IMR-90 (cell line): ENCODE data around the gene CIBAR2. TPM values are rescaled to one million over a fixed set of nuclear protein-coding genes. Genes with fewer than 3 reads are reported as not detected.
A peak's percentile ranks its signal among the peaks of the same experiment; 100 is the strongest.

Source experiments
- ATAC-seq: fragments of 200-7000 bp; cut with Tn5 transposase; 2 replicates; pipeline ENCODE4 v1.9.1; 2020; ENCODE audit warnings: low read depth, mild to moderate bottlenecking, moderate library complexity
- BruUV-seq: library from RNA; stranded (reverse); fragments of 400-500 nt; replicated peaks from 2 replicates; lab custom pipeline; 2021; lab: Mats Ljungman, UMichigan
- CTCF ChIA-PET: fragments of 300-600 bp; formaldehyde crosslinking; extraction: SDS; loops from one replicate; lab custom pipeline; 2021; ENCODE audit warnings: antibody characterized with exemption; lab: Yijun Ruan, JAX
- POLR2A ChIA-PET: fragments of 300-600 bp; sonication (Branson Sonifier 250); formaldehyde crosslinking; loops from one replicate; lab custom pipeline; 2022; ENCODE audit warnings: antibody characterized with exemption; ENCODE audit not compliant: unreplicated experiment; lab: Charles Lee
- DNase-seq: peaks from one replicate; pipeline ENCODE4 v3.0.0; 2013
- H2AFZ ChIP-seq: replicated peaks from 2 replicates; pipeline ENCODE3; 2013; ENCODE audit warnings: low read length, mild to moderate bottlenecking; ENCODE audit not compliant: poor library complexity
- H2AK5ac ChIP-seq: 2 replicates; pipeline ENCODE4 v1.6.1; 2013; ENCODE audit warnings: low read depth, low read length, inconsistent platforms
- H2AK9ac ChIP-seq: replicated peaks from 2 replicates; pipeline ENCODE3; 2013; ENCODE audit warnings: mild to moderate bottlenecking, low read depth, low read length, moderate library complexity; ENCODE audit not compliant: poor library complexity
- H2BK120ac ChIP-seq: 2 replicates; pipeline ENCODE4 v1.6.1; 2013; ENCODE audit warnings: low read depth, low read length, inconsistent platforms
- H2BK15ac ChIP-seq: 3 replicates; pipeline ENCODE4 v1.6.1; 2013; ENCODE audit warnings: low read depth, low read length, inconsistent platforms
- H2BK20ac ChIP-seq: 2 replicates; pipeline ENCODE4 v1.6.1; 2013; ENCODE audit warnings: low read depth, mild to moderate bottlenecking, inconsistent platforms, low read length, moderate library complexity
- H2BK5ac ChIP-seq: 2 replicates; pipeline ENCODE4 v1.6.1; 2013; ENCODE audit warnings: mild to moderate bottlenecking, low read depth, low read length, inconsistent platforms; ENCODE audit not compliant: poor library complexity, severe bottlenecking
- H3K14ac ChIP-seq: replicated peaks from 2 replicates; pipeline ENCODE4 v1.6.1; 2013; ENCODE audit warnings: low read depth, low read length, inconsistent platforms
- H3K18ac ChIP-seq: 2 replicates; pipeline ENCODE4 v1.6.1; 2013; ENCODE audit warnings: low read depth, low read length, control low read depth
- H3K23ac ChIP-seq: 2 replicates; pipeline ENCODE4 v1.6.1; 2013; ENCODE audit warnings: low read depth, low read length, inconsistent platforms
- H3K27ac ChIP-seq: 2 replicates; pipeline ENCODE4 v1.5.1; 2013; ENCODE audit warnings: mild to moderate bottlenecking, control low read depth, low read length; ENCODE audit not compliant: insufficient read depth
- H3K27me3 ChIP-seq: 2 replicates; pipeline ENCODE4 v1.6.1; 2013; ENCODE audit warnings: low read length; ENCODE audit not compliant: control insufficient read depth, insufficient read depth
- H3K36me3 ChIP-seq: 2 replicates; pipeline ENCODE4 v1.6.1; 2013; ENCODE audit warnings: low read length, mixed read lengths; ENCODE audit not compliant: control insufficient read depth, insufficient read depth
- H3K4ac ChIP-seq: 2 replicates; pipeline ENCODE4 v1.6.1; 2013; ENCODE audit warnings: low read depth, low read length, inconsistent platforms
- H3K4me1 ChIP-seq: 2 replicates; pipeline ENCODE4 v1.6.1; 2013; ENCODE audit warnings: low read length, mixed read lengths; ENCODE audit not compliant: control insufficient read depth, insufficient read depth
- H3K4me2 ChIP-seq: 2 replicates; pipeline ENCODE4 v1.6.1; 2013; ENCODE audit warnings: low read depth, mild to moderate bottlenecking, control low read depth, low read length, moderate library complexity
- H3K4me3 ChIP-seq: 2 replicates; pipeline ENCODE4 v1.5.1; 2013; ENCODE audit warnings: low read depth, mild to moderate bottlenecking, control low read depth, low read length, moderate library complexity; ENCODE audit not compliant: insufficient read depth
- H3K56ac ChIP-seq: 2 replicates; pipeline ENCODE4 v1.6.1; 2013; ENCODE audit warnings: low read length, inconsistent platforms; ENCODE audit not compliant: insufficient read depth; ENCODE audit errors: extremely low read depth
- H3K79me1 ChIP-seq, 2 experiments: 2 replicates each; pipeline ENCODE4 v1.6.1; 2013; ENCODE audit warnings: low read length in 2 of 2, inconsistent platforms in 1 of 2, low read depth in 1 of 2
- H3K9ac ChIP-seq: 2 replicates; pipeline ENCODE4 v1.6.1; 2013; ENCODE audit warnings: low read depth, low read length, control low read depth
- H3K9me1 ChIP-seq: 2 replicates; pipeline ENCODE4 v1.6.1; 2013; ENCODE audit warnings: low read length, inconsistent platforms; ENCODE audit not compliant: insufficient read depth
- H3K9me3 ChIP-seq: 2 replicates; pipeline ENCODE4 v1.6.1; 2013; ENCODE audit warnings: low read length; ENCODE audit not compliant: control insufficient read depth, insufficient read depth
- H4K20me1 ChIP-seq: 2 replicates; pipeline ENCODE4 v1.6.1; 2013; ENCODE audit warnings: low read length, inconsistent platforms; ENCODE audit not compliant: insufficient read depth
- H4K5ac ChIP-seq: 2 replicates; pipeline ENCODE4 v1.6.1; 2013; ENCODE audit warnings: mild to moderate bottlenecking, low read depth, low read length, control low read depth
- H4K8ac ChIP-seq, 2 experiments: 2 replicates each; pipeline ENCODE4 v1.6.1; 2013; ENCODE audit warnings: low read depth in 2 of 2, low read length in 2 of 2, control low read depth in 1 of 2, inconsistent platforms in 1 of 2
- H4K91ac ChIP-seq: 2 replicates; pipeline ENCODE4 v1.6.1; 2013; ENCODE audit warnings: low read depth, low read length, inconsistent platforms; ENCODE audit not compliant: insufficient read depth
- BHLHE40 ChIP-seq: fragments of 150-350 bp; IDR thresholded peaks from 2 replicates; pipeline ENCODE4 v1.6.1; 2016; ENCODE audit warnings: mild to moderate bottlenecking, low read depth, low read length
- CEBPB ChIP-seq: IDR thresholded peaks from 2 replicates; pipeline ENCODE4 v1.6.1; 2012; ENCODE audit warnings: low read depth, low read length, improper control_type of control experiment
- CHD1 ChIP-seq: IDR thresholded peaks from 2 replicates; pipeline ENCODE4 v1.6.1; 2012; ENCODE audit warnings: low read depth, low read length, improper control_type of control experiment
- CTCF ChIP-seq: conservative IDR thresholded peaks from 2 replicates; pipeline ENCODE4 v1.5.1; 2012; ENCODE audit warnings: mild to moderate bottlenecking, low read depth, low read length, improper control_type of control experiment
- ELK1 ChIP-seq: fragments of 150-350 bp; IDR thresholded peaks from 2 replicates; pipeline ENCODE4 v1.6.1; 2016; ENCODE audit warnings: low read depth, mild to moderate bottlenecking, low read length, moderate library complexity, borderline replicate concordance
- FOS ChIP-seq: fragments of 150-350 bp; IDR thresholded peaks from 2 replicates; pipeline ENCODE4 v1.6.1; 2016; ENCODE audit warnings: low read depth, low read length
- MAFK ChIP-seq: IDR thresholded peaks from 2 replicates; pipeline ENCODE4 v1.6.1; 2012; ENCODE audit warnings: low read depth, low read length, improper control_type of control experiment
- MAZ ChIP-seq: IDR thresholded peaks from 2 replicates; pipeline ENCODE4 v1.6.1; 2012; ENCODE audit warnings: low read depth, mild to moderate bottlenecking, low read length, improper control_type of control experiment, moderate library complexity, borderline replicate concordance
- MXI1 ChIP-seq: IDR thresholded peaks from 2 replicates; pipeline ENCODE4 v1.6.1; 2012; ENCODE audit warnings: low read depth, mild to moderate bottlenecking, low read length, moderate library complexity, borderline replicate concordance
- NFE2L2 ChIP-seq: fragments of 150-350 bp; IDR thresholded peaks from 2 replicates; pipeline ENCODE4 v1.6.1; 2016; ENCODE audit warnings: low read depth, mild to moderate bottlenecking, low read length
- POLR2A ChIP-seq: IDR thresholded peaks from 2 replicates; pipeline ENCODE4 v1.6.1; 2012; ENCODE audit warnings: mild to moderate bottlenecking, low read depth, low read length
- RAD21 ChIP-seq: IDR thresholded peaks from 2 replicates; pipeline ENCODE4 v1.6.1; 2012; ENCODE audit warnings: low read length, improper control_type of control experiment
- RCOR1 ChIP-seq: IDR thresholded peaks from 2 replicates; pipeline ENCODE4 v1.6.1; 2012; ENCODE audit warnings: mild to moderate bottlenecking, low read length, improper control_type of control experiment; ENCODE audit not compliant: insufficient replicate concordance
- RFX5 ChIP-seq: IDR thresholded peaks from 2 replicates; pipeline ENCODE4 v1.8.0; 2012; ENCODE audit warnings: low read depth, mild to moderate bottlenecking, low read length, moderate library complexity
- SMC3 ChIP-seq: fragments of 150-350 bp; IDR thresholded peaks from 2 replicates; pipeline ENCODE4 v1.6.1; 2016; ENCODE audit warnings: low read depth, mild to moderate bottlenecking, antibody characterized with exemption, low read length, moderate library complexity
- USF2 ChIP-seq: fragments of 150-350 bp; IDR thresholded peaks from 2 replicates; pipeline ENCODE4 v1.6.1; 2017; ENCODE audit warnings: mild to moderate bottlenecking, antibody characterized with exemption, low read length, low read depth
- WGBS, 2 experiments: methylation state at CpG; one replicate each; pipeline versions ENCODE4 v1.1.5 to v1.1.7; 2013; ENCODE audit warnings: missing lambda C conversion rate in 2 of 2; ENCODE audit not compliant: insufficient read length in 1 of 2; ENCODE audit errors: extremely low coverage in 2 of 2; 5-methylcytosine and 5-hydroxymethylcytosine counted together
- dilution Hi-C: fragments of 300-500 bp; cut with HindIII; formaldehyde crosslinking; loops from one replicate; pipeline ENCODE4 v1.14.3; 2018; ENCODE audit warnings: low sequenced_read_pairs; ENCODE audit not compliant: unreplicated experiment
- in situ Hi-C: fragments of 300-500 bp; cut with MboI; formaldehyde crosslinking; loops from 3 replicates; pipeline ENCODE4 v1.14.3; 2019; ENCODE audit warnings: low sequenced_read_pairs, inconsistent platforms, mixed read lengths
- intact Hi-C: fragments of 100-400 bp; cut with micrococcal nuclease; formaldehyde crosslinking; loops from 2 replicates; pipeline ENCODE4 v1.10.0; 2022
- polyA plus RNA-seq, 3 experiments: library from polyadenylated mRNA; depleted of rRNA; stranded (reverse); fragments of >200 nt; gene quantifications; 2 replicates each; pipeline ENCODE4 v1.2.3, GENCODE V29; 2012; ENCODE audit warnings: low replicate concordance in 1 of 3
- total RNA-seq: library from RNA; depleted of rRNA; stranded (reverse); fragments of >200 nt; gene quantifications from 2 replicates; pipeline ENCODE4 v1.2.3, GENCODE V29; 2012

Gene CIBAR2
- total and polyA plus RNA-seq, 2 of the 4 experiments (the other 2 are of a cell fraction): 0.18 to 0.24 TPM

GRCh38 chr16:85083051-85083639 is 29.1 kb downstream of the CIBAR2 start:
- H4K91ac ChIP-seq: no peak overlapping the region
- H2AK5ac ChIP-seq: no peak overlapping the region
- ChIA-PET CTCF (no interaction called here), POLR2A (no interaction called here)
- H3K27me3 ChIP-seq: no peaks in the 10 kb centered on the region
- H2BK15ac ChIP-seq: no peak overlapping the region
- no peak overlapping the region for H2AFZ ChIP-seq
- H3K27ac ChIP-seq: no peak overlapping the region
- H4K8ac ChIP-seq: no peak overlapping the region
- H3K4me2 ChIP-seq: no peak overlapping the region
- no peak overlapping the region for H3K4ac ChIP-seq
- no CpG with 5 or more reads among the region's 13 CpGs for WGBS, 2 experiments
- no peak overlapping the region for H2AK9ac ChIP-seq
- no peak overlapping the region for H3K56ac ChIP-seq
- H3K4me1 ChIP-seq: peaks cover 4% of the 10 kb centered on the region; the same call in 1 of the 2 replicates
- DNase-seq (peak; percentile 27), ATAC-seq (peak; percentile 30; the same call in 1 of the 2 replicates)
- no peak overlapping the region for H2BK20ac ChIP-seq
- no TSS peak for BruUV-seq
- no peak overlapping the region for H3K4me3 ChIP-seq
- no peak overlapping the region for H3K18ac ChIP-seq
- no peak overlapping the region for H3K9ac ChIP-seq
- no peak overlapping the region for H4K5ac ChIP-seq
- no peak overlapping the region for H2BK120ac ChIP-seq
- H3K9me3 ChIP-seq: no peaks in the 10 kb centered on the region
- no peak overlapping the region for H2BK5ac ChIP-seq
- in situ Hi-C loops (no loop called here), dilution Hi-C loops (no loop called here), intact Hi-C loops (loop anchor here (10.0 kb wide), 1 partner anchor 328 kb away; no protein-coding TSS in a partner anchor)
- no peaks in the 10 kb centered on the region for H3K79me1 ChIP-seq
- H3K9me1 ChIP-seq: no peaks in the 10 kb centered on the region; the same call in 1 of the 2 replicates
- peaks cover 22% of the 10 kb centered on the region; the same call in 1 of the 2 replicates for H3K36me3 ChIP-seq
- H3K14ac ChIP-seq: no peak overlapping the region
- H3K23ac ChIP-seq: no peak overlapping the region
- H4K20me1 ChIP-seq: 0 out of 2 replicates have a peak, but pooled peaks cover 3% of the 10 kb centered on the region
- TF ChIP-seq SMC3 (no peak), USF2 (no peak), POLR2A (no peak), ELK1 (no peak), CHD1 (no peak), MXI1 (no peak), BHLHE40 (no peak), MAFK (no peak), NFE2L2 (no peak), RFX5 (no peak), RCOR1 (no peak), CEBPB (no peak), CTCF (no peak), FOS (no peak), MAZ (no peak), RAD21 (no peak)
